ENCODE results near the gene CBR3.
"Not testable (repeated sequence)": the region's sequence is repeated elsewhere in the genome, so short reads cannot be mapped to it uniquely, and the experiment has no call there.

CBR3 gene

DNA sequence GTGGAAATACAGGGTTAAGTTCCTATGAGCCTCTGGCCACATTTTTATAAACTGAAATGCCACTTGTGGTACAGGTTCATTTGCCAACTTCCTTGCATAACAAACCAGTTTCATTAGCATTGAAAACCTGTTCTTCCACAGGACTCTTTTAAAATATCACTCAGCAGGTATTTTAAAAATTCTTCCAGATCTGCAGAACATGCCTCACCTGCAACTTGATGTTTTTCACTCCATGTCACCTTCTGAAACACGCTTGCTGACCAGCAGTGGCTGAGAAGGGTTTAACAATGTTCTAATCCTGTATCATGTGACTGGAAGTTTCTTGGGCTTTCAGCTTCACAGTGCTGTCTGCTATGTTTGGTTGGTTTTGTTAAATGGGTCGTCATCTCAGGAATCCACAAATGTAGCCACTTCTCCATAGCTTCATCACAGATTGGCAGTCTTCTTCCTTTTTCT is 17.6 kb upstream of the CBR3 start:
- DNase-seq (ENCODE audit: low read depth in 2 of 2): no peak

GRCh38 chr21:36120304-36120888 is 14.5 kb upstream of the CBR3 start:
- no peak for DNase-seq (ENCODE audit: low read depth in 2 of 2)

- no peak for DNase-seq (ENCODE audit: low read depth in 2 of 2)
Observed at GRCh38 chr21:36122977-36123376, 11.9 kb upstream of the CBR3 start.

DNA sequence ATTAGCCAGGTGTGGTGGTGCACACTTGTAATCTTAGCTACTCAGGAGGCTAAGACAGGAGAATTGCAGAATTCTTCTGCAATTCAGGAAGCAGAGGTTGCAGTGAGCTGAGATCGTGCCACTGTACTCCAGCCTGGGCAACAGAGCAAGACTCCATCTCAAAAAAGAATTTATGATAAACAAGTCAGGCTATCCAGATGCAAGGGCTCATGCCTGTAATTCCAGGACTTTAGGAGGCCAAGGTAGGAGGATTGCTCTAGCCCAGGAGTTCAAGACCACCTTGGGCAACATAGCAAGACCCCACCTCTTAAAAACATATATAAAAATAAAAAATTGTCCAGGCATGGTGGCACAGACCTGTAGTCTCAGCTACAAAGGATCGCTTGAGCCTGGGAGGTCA is 10.5 kb upstream of the CBR3 start:
- no peak for DNase-seq (ENCODE audit: low read depth in 2 of 2)

- no peak for DNase-seq (ENCODE audit: low read depth in 2 of 2)
Observed at GRCh38 chr21:36125512-36126207, 9.2 kb upstream of the CBR3 start.

GRCh38 chr21:36126208-36126565 is 8.7 kb upstream of the CBR3 start:
- no peak for DNase-seq (ENCODE audit: low read depth in 2 of 2)

DNA sequence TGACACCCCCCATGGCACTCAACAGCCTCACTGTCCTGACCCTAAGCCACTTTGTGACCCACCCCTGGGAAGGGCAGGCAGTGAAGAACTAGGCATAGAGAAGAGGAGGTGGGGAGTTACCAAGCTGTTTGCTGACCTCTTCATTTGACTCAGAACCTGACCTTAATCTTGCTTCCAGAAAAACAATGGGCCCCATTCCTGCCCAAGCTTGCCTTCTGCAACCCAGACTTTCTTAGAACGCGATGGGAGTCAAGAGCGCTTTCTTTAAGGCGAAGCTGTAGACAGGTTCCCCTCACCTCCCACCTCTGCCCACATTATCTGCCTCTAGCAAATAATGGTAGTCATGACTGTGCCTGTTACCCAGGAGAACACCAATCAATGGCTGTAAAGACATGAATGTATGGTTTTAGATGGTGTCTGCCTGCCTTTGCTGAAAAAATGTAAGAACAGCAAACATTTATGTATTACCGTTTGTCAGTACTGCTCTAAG is 8.2 kb upstream of the CBR3 start:
- no peak for DNase-seq (ENCODE audit: low read depth in 2 of 2)

- no peak for DNase-seq (ENCODE audit: low read depth in 2 of 2)
Observed at GRCh38 chr21:36127250-36127904, 7.5 kb upstream of the CBR3 start.

- DNase-seq (ENCODE audit: low read depth in 2 of 2): no peak
Observed at GRCh38 chr21:36127977-36128376, 6.9 kb upstream of the CBR3 start.

DNA sequence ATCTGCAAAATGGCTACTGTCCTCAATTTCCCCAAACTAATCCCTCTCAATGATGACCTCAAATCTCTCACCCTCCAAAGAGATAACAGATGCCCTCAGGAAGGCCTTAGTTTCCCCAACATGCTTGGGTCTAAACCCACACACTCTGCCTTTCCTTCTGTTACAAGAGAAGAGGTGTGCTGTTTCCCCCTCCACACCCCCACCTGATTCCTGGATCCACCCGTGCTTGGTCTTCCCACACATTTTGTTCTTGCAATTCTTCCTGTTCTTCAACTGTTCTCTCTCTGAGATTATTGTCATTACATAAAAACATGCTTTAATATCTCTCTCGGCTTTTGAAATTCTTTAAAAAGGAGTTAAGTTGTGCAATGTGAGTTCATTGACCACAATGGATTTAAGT is 5.7 kb upstream of the CBR3 start:
- no peak for DNase-seq (ENCODE audit: low read depth in 2 of 2)

DNA sequence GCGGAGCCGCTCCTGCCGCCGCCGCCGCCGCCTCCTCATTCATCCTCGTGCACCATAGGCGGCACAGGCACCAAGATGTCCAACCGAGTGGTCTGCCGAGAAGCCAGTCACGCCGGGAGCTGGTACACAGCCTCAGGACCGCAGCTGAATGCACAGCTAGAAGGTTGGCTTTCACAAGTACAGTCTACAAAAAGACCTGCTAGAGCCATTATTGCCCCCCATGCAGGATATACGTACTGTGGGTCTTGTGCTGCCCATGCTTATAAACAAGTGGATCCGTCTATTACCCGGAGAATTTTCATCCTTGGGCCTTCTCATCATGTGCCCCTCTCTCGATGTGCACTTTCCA is 4.5 kb upstream of the CBR3 start:
- not testable (repeated sequence) for DNase-seq (ENCODE audit: low read depth in 2 of 2)

GRCh38 chr21:36130839-36131238 is 4.0 kb upstream of the CBR3 start:
- not testable (repeated sequence) for DNase-seq (ENCODE audit: low read depth in 2 of 2)

- no peak for DNase-seq (ENCODE audit: low read depth in 2 of 2)
Observed at GRCh38 chr21:36132696-36133095, 2.2 kb upstream of the CBR3 start.

GRCh38 chr21:36135391-36136102 is 668 bp downstream of the CBR3 start:
- peak; percentile 44 to 51 for DNase-seq (ENCODE audit: low read depth in 2 of 2)

GRCh38 chr21:36139791-36140190 is 4.9 kb downstream of the CBR3 start:
- DNase-seq (ENCODE audit: low read depth in 2 of 2): not testable (repeated sequence)

DNA sequence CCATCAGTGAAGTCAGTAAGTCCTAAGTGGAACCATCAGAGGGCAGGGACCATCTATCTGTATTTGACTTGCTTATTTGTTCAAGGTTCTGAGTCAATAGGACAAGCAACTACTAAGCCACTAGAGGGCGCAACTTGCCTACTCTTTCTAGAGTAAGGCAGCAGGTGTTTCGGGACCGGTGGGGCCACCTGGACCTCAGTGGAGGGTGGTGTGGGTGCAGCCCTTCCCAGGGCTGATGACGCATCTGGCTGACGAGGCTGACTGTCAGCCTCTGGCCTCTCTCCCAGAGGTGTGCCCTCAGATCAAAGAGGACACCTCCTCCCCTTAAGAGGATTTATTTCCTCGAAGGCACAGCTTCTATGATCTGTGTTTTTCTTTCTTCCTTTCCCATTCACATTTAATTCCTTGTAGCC is 6.6 kb downstream of the CBR3 start:
- DNase-seq (ENCODE audit: low read depth in 2 of 2): peak; percentile 55 to 57

DNA sequence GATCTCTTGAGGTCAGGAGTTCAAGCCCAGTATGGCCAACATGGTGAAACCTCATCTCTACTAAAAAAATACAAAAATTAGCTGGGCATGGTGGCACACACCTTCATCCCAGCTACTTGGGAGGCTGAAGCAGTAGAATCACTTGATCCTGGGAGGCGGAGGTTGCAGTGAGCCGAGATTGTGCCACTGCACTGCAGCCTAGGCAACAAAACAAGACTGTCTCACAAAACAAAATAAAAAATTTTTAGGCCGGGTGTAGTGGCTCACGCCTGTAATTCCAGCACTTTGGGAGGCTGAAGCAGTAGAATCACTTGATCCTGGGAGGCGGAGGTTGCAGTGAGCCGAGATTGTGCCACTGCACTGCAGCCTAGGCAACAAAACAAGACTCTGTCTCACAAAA is 9.4 kb downstream of the CBR3 start:
- DNase-seq (ENCODE audit: low read depth in 2 of 2): not testable (repeated sequence)

DNA sequence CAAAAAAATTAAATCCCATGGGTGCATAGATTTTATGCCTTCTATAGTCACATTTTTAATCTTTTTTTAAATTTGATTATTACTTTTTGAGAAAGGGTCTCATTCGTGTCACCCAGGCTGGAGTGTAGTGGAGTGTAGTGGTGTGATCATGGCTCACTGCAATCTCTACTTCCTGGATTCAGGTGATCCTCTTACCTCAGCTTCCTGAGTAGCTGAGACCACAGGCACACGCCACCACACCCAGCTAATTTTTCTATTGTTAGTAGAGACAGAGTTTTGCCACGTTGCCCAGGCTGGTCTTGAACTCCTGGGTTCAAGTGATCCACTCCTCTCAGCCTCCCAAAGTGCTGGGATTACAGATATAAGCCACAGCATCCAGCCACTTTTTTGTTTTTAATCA is 10.4 kb downstream of the CBR3 start:
- DNase-seq (ENCODE audit: low read depth in 2 of 2): no peak

DNA sequence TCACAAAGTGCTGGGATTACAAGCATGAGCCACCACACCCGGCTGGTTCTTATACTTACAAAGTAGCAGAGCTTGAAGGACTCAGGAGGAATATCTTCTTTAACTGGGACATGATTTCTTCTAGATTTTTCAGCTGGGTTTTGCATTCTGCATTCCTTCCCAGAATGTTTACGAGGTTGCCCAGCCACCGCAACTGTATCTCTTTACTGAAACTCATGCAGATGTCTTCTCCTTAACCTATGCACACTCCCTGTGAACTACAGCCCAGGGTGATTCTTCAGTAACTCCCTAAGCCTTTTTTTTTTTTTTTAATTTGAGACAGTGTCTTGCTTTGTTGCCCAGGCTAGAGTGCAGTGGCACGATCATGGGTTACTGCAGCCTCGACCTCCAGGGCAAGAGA is 13.0 kb downstream of the CBR3 start:
- no peak for DNase-seq (ENCODE audit: low read depth in 2 of 2)

DNA sequence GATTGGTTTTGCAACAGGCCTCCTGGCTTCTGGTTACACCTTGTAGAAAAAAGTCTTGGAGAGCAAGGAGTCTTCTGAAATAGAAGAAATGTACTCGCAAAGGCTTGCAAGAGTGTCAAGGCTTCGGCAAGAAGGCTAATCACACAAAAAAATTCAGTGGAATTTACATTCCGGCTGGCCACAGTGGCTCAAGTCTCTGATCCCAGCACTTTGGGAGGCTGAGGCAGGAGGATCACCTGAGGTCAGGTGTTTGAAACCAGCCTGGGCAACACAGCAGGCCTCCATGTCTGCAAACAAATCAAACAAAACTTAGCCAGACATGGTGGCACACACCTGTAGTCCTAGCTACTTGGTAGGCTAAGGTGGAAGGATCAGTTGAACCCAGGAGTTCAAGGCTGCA is 14.0 kb downstream of the CBR3 start:
- DNase-seq (ENCODE audit: low read depth in 2 of 2): no peak

DNA sequence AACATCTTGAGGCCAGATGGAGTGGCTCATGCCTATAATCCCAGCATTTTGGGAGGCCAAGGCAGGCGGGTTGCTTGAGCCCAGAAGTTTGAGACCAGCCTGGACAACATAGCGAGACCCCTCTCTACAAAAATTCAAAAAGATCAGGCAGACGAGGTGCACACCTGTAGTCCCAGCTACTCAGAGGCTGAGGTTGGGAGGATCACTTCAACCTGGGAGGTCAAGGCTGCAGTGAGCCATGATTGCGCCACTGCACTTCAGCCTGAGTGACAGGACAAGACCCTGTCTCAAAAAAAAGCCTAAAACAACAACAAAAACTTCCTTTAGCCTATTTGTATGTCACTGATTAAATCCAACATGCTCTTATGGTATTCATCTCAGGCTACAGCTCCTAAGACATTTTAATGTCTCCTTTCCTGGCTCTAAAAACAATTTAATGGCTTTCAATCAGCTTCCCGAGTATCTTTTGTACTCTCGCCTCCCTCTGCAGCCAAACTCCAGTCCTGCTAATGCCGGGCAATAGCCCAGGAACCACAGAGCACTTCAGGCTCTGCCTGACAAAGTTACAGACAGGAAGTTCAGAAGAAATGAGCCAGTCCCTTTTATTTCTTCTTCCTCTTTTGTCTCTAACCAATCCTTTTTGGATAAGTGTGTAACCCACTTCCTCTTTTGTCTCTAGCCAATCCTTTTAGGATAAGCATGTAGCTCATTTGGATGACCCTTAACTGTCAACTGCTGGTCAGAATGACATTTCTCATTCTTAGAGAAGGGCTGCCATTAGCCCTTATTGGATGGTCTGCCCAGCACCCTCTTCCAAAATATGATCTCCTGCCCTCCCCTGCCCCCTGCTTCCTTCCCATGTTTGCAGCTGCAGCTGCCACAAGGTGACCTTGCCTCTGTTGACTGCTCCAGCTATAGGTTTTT is 15.2 kb downstream of the CBR3 start:
- no peak for DNase-seq (ENCODE audit: low read depth in 2 of 2)
